Activated T-cell treated with anti-CD3 and anti-CD28 coated beads, Interleukin-2, amount 50 U/mL, for 4 hours (primary cell): Measurements from ENCODE around the gene OTOS. TPM values are rescaled to one million over a fixed set of nuclear protein-coding genes. Genes with fewer than 3 reads are reported as not detected.

Experiments
- ATAC-seq, 2 donors: fragments of 200-7000 bp; cut with Tn5 transposase; one replicate each; pipeline ENCODE4 v1.10.0; 2021
- DNase-seq: peaks from one replicate; pipeline ENCODE4 v3.0.0-alpha.2; 2020
- H3K27me3 Mint-ChIP-seq: one replicate; pipeline ENCODE4 v1.8.0; 2021; ENCODE audit warnings: low read depth, mixed read lengths
- H3K36me3 Mint-ChIP-seq: one replicate; pipeline ENCODE4 v1.8.0; 2022; ENCODE audit warnings: mixed read lengths; ENCODE audit not compliant: insufficient read depth
- H3K4me1 Mint-ChIP-seq: one replicate; pipeline ENCODE4 v1.8.0; 2021; ENCODE audit warnings: low read depth, mixed read lengths
- H3K4me3 Mint-ChIP-seq: one replicate; pipeline ENCODE4 v1.8.0; 2021; ENCODE audit warnings: mild to moderate bottlenecking, moderate library complexity, mixed read lengths
- H3K9me3 Mint-ChIP-seq: one replicate; pipeline ENCODE4 v1.8.0; 2021; ENCODE audit warnings: mixed read lengths
- total RNA-seq, 3 donors: library from RNA; stranded (reverse); gene quantifications; one replicate each; pipeline ENCODE4 v1.2.1, GENCODE V29; 2021

Gene OTOS
- total RNA-seq, 3 donors from 2014 or later: not detected

GRCh38 chr2:240162939-240163714 is 22.7 kb upstream of the OTOS start:
- ATAC-seq: no peak
- no peak for DNase-seq
- Mint-ChIP-seq H3K9me3 (no peaks in the 10 kb centered on the region), H3K4me1 (no peaks in the 10 kb centered on the region), H3K4me3 (no peak overlapping the region), H3K36me3 (no peaks in the 10 kb centered on the region), H3K27me3 (peaks cover 17% of the 10 kb centered on the region)

DNA sequence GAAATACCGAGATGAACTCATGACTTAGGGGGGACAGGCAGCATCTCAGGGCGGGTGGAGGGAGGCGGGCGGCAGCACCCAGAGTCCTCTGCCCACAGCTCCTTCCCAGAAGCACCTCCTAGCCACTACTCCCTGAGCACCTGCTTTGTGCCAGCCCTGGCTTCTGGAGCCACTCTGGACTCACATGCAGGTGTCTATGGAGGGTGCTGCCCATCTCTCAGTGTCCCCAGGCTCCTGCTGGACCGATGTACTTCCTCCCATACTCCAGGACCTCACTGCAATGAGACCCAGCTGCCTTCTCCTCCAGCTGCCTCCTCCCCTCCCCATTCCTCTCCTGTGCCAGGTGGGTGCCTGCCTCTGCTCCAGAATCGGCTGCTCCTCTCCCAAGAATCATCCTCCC is 22.1 kb upstream of the OTOS start:
- Mint-ChIP-seq H3K4me1 (no peaks in the 10 kb centered on the region), H3K9me3 (no peaks in the 10 kb centered on the region), H3K27me3 (peaks cover 17% of the 10 kb centered on the region), H3K36me3 (no peaks in the 10 kb centered on the region), H3K4me3 (no peak overlapping the region)
- ATAC-seq: no peak
- no peak for DNase-seq

DNA sequence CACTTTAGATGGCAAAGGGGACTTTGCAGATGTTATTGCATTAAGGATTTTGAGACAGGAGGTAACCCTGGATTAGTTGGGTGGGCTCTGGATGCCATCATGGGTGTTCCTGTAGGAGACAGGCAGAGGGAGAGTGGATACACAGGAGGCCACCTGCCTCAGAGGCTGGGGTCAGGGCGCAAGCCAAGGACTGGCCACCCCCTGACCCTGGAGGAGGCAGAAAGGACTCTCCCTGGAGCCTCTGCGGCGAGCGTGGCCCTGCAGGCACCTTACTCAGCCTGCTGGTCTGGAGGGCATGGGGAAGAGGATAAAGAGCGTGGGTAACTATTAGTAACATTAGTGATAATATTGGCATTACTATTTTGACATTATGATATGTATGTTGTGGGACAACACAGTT is 21.6 kb upstream of the OTOS start:
- ATAC-seq (no peak), DNase-seq (no peak)
- Mint-ChIP-seq H3K36me3 (no peaks in the 10 kb centered on the region), H3K4me1 (no peaks in the 10 kb centered on the region), H3K4me3 (no peak overlapping the region), H3K27me3 (peaks cover 17% of the 10 kb centered on the region), H3K9me3 (no peaks in the 10 kb centered on the region)

DNA sequence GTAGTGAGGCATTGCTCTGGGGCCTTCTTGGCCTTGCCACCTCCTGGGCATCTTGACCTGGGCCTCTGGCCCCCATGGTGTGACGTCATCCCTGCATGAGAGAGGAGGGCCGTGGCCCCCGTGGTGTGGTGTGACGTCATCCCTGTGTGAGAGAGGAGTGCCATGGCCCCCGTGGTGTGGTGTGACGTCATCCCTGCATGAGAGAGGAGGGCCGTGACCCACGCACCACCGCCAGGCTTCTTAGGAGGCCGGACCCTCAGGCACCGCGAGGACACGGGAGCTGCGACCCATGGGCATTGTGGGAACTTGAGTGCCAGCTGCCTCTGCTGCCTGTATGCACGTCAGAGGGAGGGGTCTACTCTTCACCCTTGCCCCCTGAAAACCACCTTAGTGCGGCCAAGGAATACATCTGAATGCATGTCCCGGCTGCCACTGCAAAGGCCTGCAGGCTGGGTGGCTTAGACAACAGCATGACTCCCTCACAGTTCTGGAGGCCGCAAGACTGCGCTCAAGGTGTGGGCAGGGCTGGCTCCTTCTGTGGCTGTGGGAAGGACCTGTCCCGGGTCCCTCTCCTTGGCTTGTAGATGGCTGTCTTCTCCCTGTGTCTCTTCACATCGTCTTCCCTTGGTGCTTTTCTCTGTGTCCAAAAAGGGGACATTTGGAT is 20.8 kb upstream of the OTOS start:
- ATAC-seq: no peak

GRCh38 chr2:240160291-240161086 is 20.0 kb upstream of the OTOS start:
- no peak overlapping the region for H3K4me3 Mint-ChIP-seq
- no peaks in the 10 kb centered on the region for H3K4me1 Mint-ChIP-seq
- ATAC-seq (no peak), DNase-seq (no peak)
- H3K27me3 Mint-ChIP-seq: peaks cover 13% of the 10 kb centered on the region
- no peaks in the 10 kb centered on the region for H3K9me3 Mint-ChIP-seq
- H3K36me3 Mint-ChIP-seq: no peaks in the 10 kb centered on the region

More for the DNA sequence above, 20.8 kb upstream of the OTOS start:
- no peak for DNase-seq
- Mint-ChIP-seq H3K36me3 (no peaks in the 10 kb centered on the region), H3K4me3 (no peak overlapping the region), H3K9me3 (no peaks in the 10 kb centered on the region), H3K4me1 (no peaks in the 10 kb centered on the region), H3K27me3 (peaks cover 15% of the 10 kb centered on the region)

- H3K4me1 Mint-ChIP-seq: no peaks in the 10 kb centered on the region
- no peak overlapping the region for H3K4me3 Mint-ChIP-seq
- ATAC-seq (no peak), DNase-seq (no peak)
- H3K9me3 Mint-ChIP-seq: no peaks in the 10 kb centered on the region
- H3K36me3 Mint-ChIP-seq: no peaks in the 10 kb centered on the region
- peaks cover 11% of the 10 kb centered on the region for H3K27me3 Mint-ChIP-seq
These were observed 18.9 kb upstream of the OTOS start for GRCh38 chr2:240159251-240159839.

GRCh38 chr2:240157147-240157470 is 16.7 kb upstream of the OTOS start:
- H3K9me3 Mint-ChIP-seq: peaks cover 7% of the 10 kb centered on the region
- no peaks in the 10 kb centered on the region for H3K36me3 Mint-ChIP-seq
- no peak overlapping the region for H3K4me3 Mint-ChIP-seq
- ATAC-seq (no peak), DNase-seq (no peak)
- no peaks in the 10 kb centered on the region for H3K4me1 Mint-ChIP-seq
- H3K27me3 Mint-ChIP-seq: peaks cover 12% of the 10 kb centered on the region

- H3K4me1 Mint-ChIP-seq: no peaks in the 10 kb centered on the region
- H3K9me3 Mint-ChIP-seq: peaks cover 7% of the 10 kb centered on the region
- DNase-seq (no peak), ATAC-seq (no peak)
- H3K4me3 Mint-ChIP-seq: no peak overlapping the region
- H3K27me3 Mint-ChIP-seq: peaks cover 12% of the 10 kb centered on the region
- H3K36me3 Mint-ChIP-seq: no peaks in the 10 kb centered on the region
These were observed 16.1 kb upstream of the OTOS start for GRCh38 chr2:240156435-240157146.

- no peaks in the 10 kb centered on the region for H3K36me3 Mint-ChIP-seq
- H3K9me3 Mint-ChIP-seq: peaks cover 7% of the 10 kb centered on the region
- no peak for ATAC-seq
- no peak for DNase-seq
- H3K27me3 Mint-ChIP-seq: peaks cover 15% of the 10 kb centered on the region
- H3K4me3 Mint-ChIP-seq: no peak overlapping the region
- H3K4me1 Mint-ChIP-seq: no peaks in the 10 kb centered on the region
These were observed 15.4 kb upstream of the OTOS start for GRCh38 chr2:240155745-240156390.

DNA sequence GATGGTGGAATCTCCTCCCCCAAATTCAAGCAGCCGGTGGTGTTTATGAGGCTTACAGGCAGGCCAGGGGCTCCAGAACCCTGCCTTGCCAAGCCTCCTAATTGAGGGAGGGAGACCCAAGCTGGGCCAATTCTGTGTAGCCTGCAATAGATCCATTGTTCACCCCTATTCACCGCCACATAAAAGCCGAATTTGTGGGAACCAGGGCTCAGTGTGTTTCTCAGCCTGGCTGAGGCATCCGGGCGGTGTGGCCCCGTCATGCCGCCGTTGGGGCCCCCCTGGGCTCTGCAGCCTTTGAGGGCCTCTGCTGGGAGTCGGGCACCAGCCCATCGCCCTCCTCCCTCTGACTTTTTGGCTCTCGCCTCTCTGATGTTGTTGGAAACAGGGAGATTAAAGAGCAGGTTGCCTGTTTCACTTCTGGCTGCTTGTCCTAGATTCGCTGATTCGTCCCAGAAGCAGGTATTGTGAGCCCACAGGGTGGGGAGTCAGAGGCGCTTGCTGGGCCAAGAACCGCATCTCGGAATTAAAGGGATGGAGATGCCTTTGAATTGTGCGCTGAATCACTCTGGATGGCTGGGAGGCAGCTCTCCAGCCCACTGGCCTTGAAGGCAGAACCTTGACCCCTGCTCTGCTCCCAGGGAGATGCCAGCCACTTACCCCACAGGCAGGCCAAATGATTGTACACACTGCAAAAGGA is 14.7 kb upstream of the OTOS start:
- ATAC-seq (no peak), DNase-seq (no peak)
- Mint-ChIP-seq H3K4me3 (no peak overlapping the region), H3K9me3 (peaks cover 7% of the 10 kb centered on the region), H3K36me3 (no peaks in the 10 kb centered on the region), H3K4me1 (no peaks in the 10 kb centered on the region), H3K27me3 (peaks cover 15% of the 10 kb centered on the region)

- Mint-ChIP-seq H3K36me3 (no peaks in the 10 kb centered on the region), H3K4me3 (no peak overlapping the region), H3K9me3 (peaks cover 7% of the 10 kb centered on the region), H3K27me3 (peaks cover 20% of the 10 kb centered on the region), H3K4me1 (no peaks in the 10 kb centered on the region)
- ATAC-seq: no peak
- no peak for DNase-seq
These were observed 14.1 kb upstream of the OTOS start for GRCh38 chr2:240154606-240155005.

DNA sequence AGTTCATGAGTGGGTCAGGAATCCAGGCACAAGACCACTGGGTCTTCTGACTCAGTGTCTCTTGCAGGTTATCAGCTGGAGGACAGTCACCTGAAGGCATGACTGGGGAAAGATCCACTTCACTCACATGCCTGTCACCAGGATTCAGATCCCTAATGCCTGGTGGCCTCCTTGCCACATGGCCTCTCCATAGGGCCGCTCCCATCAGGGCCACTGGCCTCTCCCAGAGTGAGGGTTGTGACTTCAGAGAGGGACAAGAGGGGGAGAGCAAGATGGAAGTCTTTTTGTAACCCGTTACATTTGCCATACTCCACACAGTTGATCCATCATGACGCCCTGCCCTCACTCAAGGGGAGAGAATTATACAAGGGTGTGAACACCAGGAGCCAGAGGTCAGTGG is 13.0 kb upstream of the OTOS start:
- ATAC-seq: no peak
- DNase-seq: no peak

GRCh38 chr2:240151477-240152031 is 11.1 kb upstream of the OTOS start:
- Mint-ChIP-seq H3K36me3 (no peaks in the 10 kb centered on the region), H3K27me3 (peaks cover 26% of the 10 kb centered on the region), H3K4me3 (no peak overlapping the region), H3K4me1 (no peaks in the 10 kb centered on the region), H3K9me3 (peaks cover 7% of the 10 kb centered on the region)
- ATAC-seq: no peak
- DNase-seq: no peak

More for the DNA sequence above, 13.0 kb upstream of the OTOS start:
- H3K9me3 Mint-ChIP-seq: peaks cover 7% of the 10 kb centered on the region
- peaks cover 23% of the 10 kb centered on the region for H3K27me3 Mint-ChIP-seq
- no peaks in the 10 kb centered on the region for H3K36me3 Mint-ChIP-seq
- H3K4me3 Mint-ChIP-seq: no peak overlapping the region
- H3K4me1 Mint-ChIP-seq: no peaks in the 10 kb centered on the region
